NCI-H524 (cell line): ENCODE measurements around the gene GREB1.

Source experiments
- DNase-seq, 2 experiments: peaks; one replicate each; lab custom pipeline; 2025; lab: John Stamatoyannopoulos, UW

GREB1 gene

GRCh38 chr2:11581124-11581796 is 47.4 kb downstream of the GREB1 start:
- DNase-seq: no peak

- no peak for DNase-seq
Measured at GRCh38 chr2:11581797-11582611, 48.2 kb downstream of the GREB1 start.

- no peak for DNase-seq
Measured at GRCh38 chr2:11582612-11582861, 48.7 kb downstream of the GREB1 start.

GRCh38 chr2:11582862-11583752 is 49.3 kb downstream of the GREB1 start:
- DNase-seq: peak; percentile 45 to 76

- peak; percentile 44 to 73 for DNase-seq
Measured at GRCh38 chr2:11583840-11584524, 50.1 kb downstream of the GREB1 start.

GRCh38 chr2:11584525-11585056 is 50.7 kb downstream of the GREB1 start:
- no peak for DNase-seq

- no peak for DNase-seq
Measured at GRCh38 chr2:11585071-11585470, 51.2 kb downstream of the GREB1 start.

- DNase-seq: no peak
Measured at GRCh38 chr2:11588228-11589110, 54.6 kb downstream of the GREB1 start.

- DNase-seq: no peak
Measured at GRCh38 chr2:11589316-11589940, 55.6 kb downstream of the GREB1 start.

- DNase-seq: no peak
Measured at GRCh38 chr2:11590193-11590592, 56.3 kb downstream of the GREB1 start.

GRCh38 chr2:11591091-11591490 is 57.2 kb downstream of the GREB1 start:
- no peak for DNase-seq

GRCh38 chr2:11592671-11593574 is 59.1 kb downstream of the GREB1 start:
- DNase-seq: no peak

GRCh38 chr2:11596801-11597200 is 63.0 kb downstream of the GREB1 start:
- DNase-seq: no peak

GRCh38 chr2:11597538-11598225 is 63.8 kb downstream of the GREB1 start:
- no peak for DNase-seq

GRCh38 chr2:11598228-11598731 is 64.4 kb downstream of the GREB1 start:
- no peak for DNase-seq

GRCh38 chr2:11602563-11603204 is 68.8 kb downstream of the GREB1 start:
- no peak for DNase-seq

- no peak for DNase-seq
Measured at GRCh38 chr2:11610624-11611242, 76.9 kb downstream of the GREB1 start.

- DNase-seq: no peak
Measured at GRCh38 chr2:11611251-11611650, 77.4 kb downstream of the GREB1 start.
